Stimulated activated CD8-positive, alpha-beta memory T cell treated with anti-CD3 and anti-CD28 coated beads, Interleukin-12 subunit alpha, Interleukin-12 subunit beta, amount 100 ng/mL, for 24 hours (primary cell): ENCODE measurements around the gene CDH12.
"Not testable (repeated sequence)": the region's sequence is repeated elsewhere in the genome, so short reads cannot be mapped to it uniquely, and the experiment has no call there.

ENCODE experiments used
- DNase-seq: peaks from one replicate; pipeline ENCODE4 v3.0.0-alpha.2; 2020; ENCODE audit errors: extremely low read depth

CDH12 gene

GRCh38 chr5:22293147-22293546 lies 560.0 kb downstream of the CDH12 start:
- no peak for DNase-seq

- DNase-seq, result no peak
Observed at GRCh38 chr5:22278164-22278563, 575.0 kb downstream of the CDH12 start.

GRCh38 chr5:22277006-22277405 lies 576.1 kb downstream of the CDH12 start:
- DNase-seq, result no peak

GRCh38 chr5:22265855-22266254 lies 587.3 kb downstream of the CDH12 start:
- DNase-seq, result not testable (repeated sequence)

GRCh38 chr5:22258139-22258538 lies 595.0 kb downstream of the CDH12 start:
- DNase-seq, result no peak

GRCh38 chr5:22250528-22250927 lies 602.6 kb downstream of the CDH12 start:
- DNase-seq, result no peak

- no peak for DNase-seq
Observed at GRCh38 chr5:22249209-22249729, 603.9 kb downstream of the CDH12 start.

GRCh38 chr5:22245770-22246169 lies 607.4 kb downstream of the CDH12 start:
- no peak for DNase-seq

GRCh38 chr5:22242532-22242931 lies 610.6 kb downstream of the CDH12 start:
- DNase-seq, result no peak

GRCh38 chr5:22238047-22238446 lies 615.1 kb downstream of the CDH12 start:
- no peak for DNase-seq

- no peak for DNase-seq
Observed at GRCh38 chr5:22226423-22226822, 626.7 kb downstream of the CDH12 start.

- DNase-seq, result no peak
Observed at GRCh38 chr5:22223079-22223478, 630.1 kb downstream of the CDH12 start.

- not testable (repeated sequence) for DNase-seq
Observed at GRCh38 chr5:22213703-22214495, 639.2 kb downstream of the CDH12 start.

- DNase-seq, result not testable (repeated sequence)
Observed at GRCh38 chr5:22212254-22212991, 640.7 kb downstream of the CDH12 start.

GRCh38 chr5:22208463-22208862 lies 644.7 kb downstream of the CDH12 start:
- DNase-seq, result not testable (repeated sequence)

- DNase-seq, result not testable (repeated sequence)
Observed at GRCh38 chr5:22188651-22189050, 664.5 kb downstream of the CDH12 start.

- not testable (repeated sequence) for DNase-seq
Observed at GRCh38 chr5:22187632-22188228, 665.4 kb downstream of the CDH12 start.

- DNase-seq, result not testable (repeated sequence)
Observed at GRCh38 chr5:22169226-22169625, 683.9 kb downstream of the CDH12 start.

GRCh38 chr5:22168704-22169103 lies 684.4 kb downstream of the CDH12 start:
- DNase-seq, result not testable (repeated sequence)

- DNase-seq, result not testable (repeated sequence)
Observed at GRCh38 chr5:22165931-22166330, 687.2 kb downstream of the CDH12 start.

- not testable (repeated sequence) for DNase-seq
Observed at GRCh38 chr5:22164910-22165748, 688.0 kb downstream of the CDH12 start.
